Brain microvascular endothelial cell (primary cell): ENCODE data around the gene PSMC3IP.

Source experiments
- DNase-seq: peaks from one replicate; pipeline ENCODE4 v3.0.0-alpha.2; 2020
- H3K27ac ChIP-seq: fragments of 250-450 bp; sonication (Bioruptor Pico); 2 replicates; pipeline ENCODE4 v1.5.1; 2020; ENCODE audit warnings: mild to moderate bottlenecking, moderate library complexity
- H3K27me3 ChIP-seq: fragments of 250-450 bp; sonication (Bioruptor Pico); replicated peaks from 2 replicates; pipeline ENCODE4 v1.5.1; 2020; ENCODE audit warnings: mild to moderate bottlenecking
- H3K36me3 ChIP-seq: fragments of 250-450 bp; sonication (Bioruptor Pico); replicated peaks from 2 replicates; pipeline ENCODE4 v1.5.1; 2020; ENCODE audit warnings: mild to moderate bottlenecking
- H3K4me3 ChIP-seq: 2 replicates; pipeline ENCODE4 v1.5.1; 2011; ENCODE audit warnings: low read depth, mild to moderate bottlenecking, control low read depth, low read length, moderate library complexity
- CTCF ChIP-seq: IDR thresholded peaks from 2 replicates; pipeline ENCODE4 v1.5.1; 2011; ENCODE audit warnings: low read depth, mild to moderate bottlenecking, moderate library complexity, low read length, control low read depth, inconsistent platforms; ENCODE audit errors: missing control alignments
- in situ Hi-C: cut with HindIII; loops from 2 replicates; pipeline ENCODE4 v1.10.0; 2017; ENCODE audit warnings: low sequenced_read_pairs, low pct_ligation_motif_present

Gene PSMC3IP

GRCh38 chr17:42564815-42565522, 12.6 kb downstream of the PSMC3IP start:
- H3K36me3 ChIP-seq = peaks cover 36% of the 10 kb centered on the region
- no peak for DNase-seq
- in situ Hi-C loops = no loop called here
- TF ChIP-seq CTCF = no peak
- no peak overlapping the region for H3K4me3 ChIP-seq
- H3K27ac ChIP-seq = no peak overlapping the region
- H3K27me3 ChIP-seq = no peaks in the 10 kb centered on the region

GRCh38 chr17:42563950-42564349, 13.6 kb downstream of the PSMC3IP start:
- no peaks in the 10 kb centered on the region for H3K27me3 ChIP-seq
- DNase-seq = no peak
- no peak overlapping the region for H3K27ac ChIP-seq
- in situ Hi-C loops = no loop called here
- peaks cover 26% of the 10 kb centered on the region for H3K36me3 ChIP-seq
- no peak overlapping the region for H3K4me3 ChIP-seq
- TF ChIP-seq CTCF = no peak

- no peak overlapping the region for H3K4me3 ChIP-seq
- in situ Hi-C loops = no loop called here
- H3K27me3 ChIP-seq = no peaks in the 10 kb centered on the region
- peaks cover 24% of the 10 kb centered on the region for H3K36me3 ChIP-seq
- no peak overlapping the region for H3K27ac ChIP-seq
- no peak for TF ChIP-seq CTCF
- DNase-seq = no peak
Measured at GRCh38 chr17:42563543-42563942, 14.0 kb downstream of the PSMC3IP start.

GRCh38 chr17:42563143-42563509, 14.4 kb downstream of the PSMC3IP start:
- Histone ChIP-seq H3K36me3 (peaks cover 21% of the 10 kb centered on the region), H3K27ac (peak overlapping the region; percentile 81), H3K27me3 (no peaks in the 10 kb centered on the region), H3K4me3 (peak overlapping the region; percentile 87)
- in situ Hi-C loops = no loop called here
- no peak for TF ChIP-seq CTCF
- DNase-seq = no peak

DNA sequence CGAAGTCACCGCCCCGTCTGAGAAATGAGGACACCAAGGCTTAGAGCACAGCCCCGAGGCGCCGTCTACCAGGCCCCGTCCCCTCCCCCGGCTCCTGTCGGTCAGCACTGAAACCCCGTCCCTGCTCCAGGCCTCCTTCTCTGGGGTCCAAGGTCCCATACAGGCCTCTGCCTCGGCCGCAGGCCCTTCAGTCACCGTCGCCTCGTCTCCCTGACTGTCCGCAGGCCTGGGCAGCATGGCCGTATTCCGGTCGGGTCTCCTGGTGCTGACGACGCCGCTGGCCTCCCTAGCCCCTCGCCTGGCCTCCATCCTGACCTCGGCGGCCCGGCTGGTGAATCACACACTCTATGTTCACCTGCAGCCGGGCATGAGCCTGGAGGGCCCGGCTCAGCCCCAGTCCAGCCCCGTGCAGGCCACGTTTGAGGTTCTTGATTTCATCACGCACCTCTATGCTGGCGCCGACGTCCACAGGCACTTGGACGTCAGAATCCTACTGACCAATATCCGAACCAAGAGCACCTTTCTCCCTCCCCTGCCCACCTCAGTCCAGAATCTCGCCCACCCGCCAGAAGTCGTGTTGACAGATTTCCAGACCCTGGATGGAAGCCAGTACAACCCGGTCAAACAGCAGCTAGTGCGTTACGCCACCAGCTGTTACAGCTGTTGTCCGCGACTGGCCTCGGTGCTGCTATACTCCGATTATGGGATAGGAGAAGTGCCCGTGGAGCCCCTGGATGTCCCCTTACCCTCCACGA, 15.0 kb downstream of the PSMC3IP start:
- in situ Hi-C loops = no loop called here
- H3K36me3 ChIP-seq = peaks cover 21% of the 10 kb centered on the region
- H3K4me3 ChIP-seq = peak overlapping the region; percentile 87
- no peak for DNase-seq
- TF ChIP-seq CTCF = no peak
- H3K27me3 ChIP-seq = no peaks in the 10 kb centered on the region
- peak overlapping the region; percentile 81 for H3K27ac ChIP-seq
